HG02588 (cell line): Measurements from ENCODE around the gene YRDC.

ENCODE experiments used
- ATAC-seq: cut with Tn5 transposase; IDR thresholded peaks from one replicate; pipeline ENCODE4 v1.9.1; 2021; ENCODE audit warnings: mild to moderate bottlenecking, moderate library complexity; ENCODE audit not compliant: unreplicated experiment

The YRDC gene

DNA sequence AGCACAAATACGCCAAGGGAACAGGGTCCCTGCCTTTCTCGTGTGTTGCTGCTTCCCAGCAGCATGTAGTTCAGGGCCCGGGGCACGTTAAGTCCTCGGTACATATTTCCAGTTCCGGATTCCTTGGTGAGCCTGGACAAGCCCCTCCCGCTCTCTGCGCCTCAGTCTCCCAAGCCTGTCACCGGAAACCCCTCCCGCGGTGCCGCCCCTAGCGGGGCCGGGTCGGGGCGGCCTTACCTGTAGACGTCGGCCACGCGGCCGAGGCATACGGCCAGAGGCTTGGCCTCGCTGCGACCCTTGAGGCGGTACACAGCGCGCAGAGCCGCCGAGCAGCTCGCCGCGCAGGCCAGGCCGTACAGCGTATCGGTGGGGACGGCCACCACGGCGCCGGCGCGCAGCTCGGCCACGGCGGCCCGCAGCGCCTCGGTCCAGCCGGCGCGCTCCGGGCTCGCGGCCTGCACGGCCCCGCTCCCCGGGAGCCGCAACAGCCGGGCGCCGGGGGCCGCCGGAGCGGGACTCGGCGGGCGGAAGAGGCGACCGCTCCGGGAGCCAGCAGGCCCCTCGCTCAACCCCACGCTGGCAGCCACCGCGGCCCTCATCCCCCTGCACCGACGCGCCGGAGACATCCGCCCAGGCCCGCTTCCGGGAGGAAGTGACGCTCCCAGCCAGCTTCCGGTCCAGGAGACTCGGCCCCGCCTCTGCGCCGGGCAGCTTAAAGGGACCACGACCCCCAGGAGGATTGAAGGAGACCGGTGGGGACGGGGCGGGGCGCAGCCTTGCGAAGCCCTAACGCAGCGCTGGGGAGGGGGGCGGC, at the start of gene YRDC, which contains the start of gene C1orf122:
YRDC (minus strand) TSS at position 654 of the 814 bp plus-strand sequence; CDS start at position 626, 28 bp downstream.
C1orf122 (plus strand) TSS at position 236 of the 814 bp plus-strand sequence. CDS start 615 bp downstream, outside the sequence.
- peak; percentile 86 for ATAC-seq

GRCh38 chr1:37854406-37854805, 46.4 kb upstream of the YRDC start:
- ATAC-seq = no peak

DNA sequence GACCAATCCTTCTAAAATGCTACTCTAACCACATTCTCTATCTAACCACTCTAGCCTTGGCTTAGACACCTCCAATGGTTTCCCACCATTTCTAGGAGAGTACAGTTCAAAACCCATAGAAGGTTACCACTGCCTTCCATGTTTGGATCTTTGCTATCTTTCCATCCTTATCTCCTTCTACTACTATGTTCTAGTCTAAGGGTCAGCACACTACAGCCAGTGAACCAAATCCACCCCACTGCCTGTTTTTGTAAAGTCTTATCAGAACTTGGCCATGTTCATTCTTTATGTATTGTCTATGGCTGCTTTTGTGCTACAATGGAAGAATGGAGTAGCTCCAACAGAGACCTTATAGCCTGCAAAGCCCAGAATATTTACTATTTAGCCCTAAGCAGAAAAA, 45.1 kb upstream of the YRDC start:
- ATAC-seq = no peak

DNA sequence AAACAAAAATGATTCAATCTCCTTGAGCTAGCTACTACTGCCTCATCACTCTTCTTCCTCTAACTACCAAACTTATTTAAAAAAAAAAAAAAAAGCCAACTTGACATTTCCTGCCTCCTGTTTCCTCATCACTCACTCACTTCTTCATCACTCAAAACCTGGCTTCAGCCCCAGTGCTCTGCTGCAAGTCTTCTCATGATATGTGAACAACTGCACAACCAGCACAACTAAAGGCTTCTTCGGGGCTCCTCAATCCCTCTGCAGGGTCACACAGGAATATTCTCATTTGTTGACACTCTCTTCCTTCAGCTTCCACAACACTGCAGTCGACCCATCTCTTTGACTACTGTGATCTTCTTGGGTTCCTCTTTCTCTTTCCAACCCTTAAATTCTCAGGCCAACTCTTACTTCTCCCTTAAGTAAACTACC, 43.8 kb upstream of the YRDC start:
- no peak for ATAC-seq

- no peak for ATAC-seq
These were observed 43.3 kb upstream of the YRDC start for GRCh38 chr1:37851262-37851661.

- ATAC-seq = no peak
These were observed 42.4 kb upstream of the YRDC start for GRCh38 chr1:37850352-37850955.

DNA sequence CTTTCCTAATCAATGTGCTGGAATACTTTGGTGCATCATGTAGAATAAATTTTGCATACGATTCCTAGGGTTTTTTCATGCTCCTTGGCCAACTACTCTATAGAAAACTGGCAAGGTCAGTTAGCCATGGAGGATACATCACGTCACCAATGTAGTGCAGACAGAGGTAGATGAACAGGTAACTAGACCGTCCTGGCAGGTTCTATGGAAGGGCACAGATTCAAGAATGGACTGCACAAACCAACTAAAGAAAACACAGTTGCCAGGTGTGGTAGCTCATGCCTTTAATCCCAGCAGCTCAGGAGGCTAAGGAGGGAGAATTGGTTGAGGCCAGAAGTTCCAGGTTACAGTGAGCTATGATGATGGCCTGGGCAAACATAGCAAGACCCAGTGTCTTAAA, 41.5 kb upstream of the YRDC start:
- no peak for ATAC-seq

- ATAC-seq = no peak
These were observed 38.8 kb upstream of the YRDC start for GRCh38 chr1:37846647-37847339.

- ATAC-seq = no peak
These were observed 37.8 kb upstream of the YRDC start for GRCh38 chr1:37845786-37846185.

- no peak for ATAC-seq
These were observed 37.1 kb upstream of the YRDC start for GRCh38 chr1:37845049-37845646.

DNA sequence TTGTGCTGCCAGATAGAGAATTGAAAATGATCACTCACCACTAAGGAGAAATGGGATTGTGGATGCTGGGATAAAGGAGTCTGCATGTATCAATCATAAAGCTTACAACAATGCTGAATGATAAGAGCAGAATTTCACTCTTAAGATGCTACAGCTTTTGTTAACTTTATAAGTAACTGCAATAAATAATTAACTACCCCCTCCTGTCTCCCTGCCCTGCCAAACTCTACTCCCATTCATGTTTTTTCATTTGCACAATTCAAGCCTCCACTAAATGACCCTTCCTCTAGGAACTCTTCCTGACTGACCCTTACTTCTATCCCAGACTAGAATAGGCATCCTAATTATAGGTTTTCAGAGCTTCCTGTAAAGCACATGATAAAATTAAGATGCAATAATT, 36.5 kb upstream of the YRDC start:
- no peak for ATAC-seq

DNA sequence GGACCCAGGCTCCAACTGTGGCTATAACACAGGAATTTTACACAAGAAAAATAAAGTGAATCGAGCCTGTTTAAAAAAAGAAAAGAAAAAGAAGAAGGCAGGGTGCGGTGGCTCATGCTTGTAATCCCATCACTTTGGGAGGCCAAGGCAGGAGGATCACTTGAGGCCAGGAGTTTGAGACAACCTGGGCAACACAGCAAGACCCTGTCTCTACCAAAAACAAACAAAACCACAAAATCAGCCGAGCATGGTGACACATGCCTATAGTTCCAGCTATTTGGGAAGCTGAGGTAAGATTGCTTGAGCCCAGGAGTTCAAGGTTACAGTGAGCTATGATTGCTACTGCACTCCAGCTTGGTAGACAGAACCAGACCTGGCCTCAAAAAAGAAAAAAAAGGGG, 33.6 kb upstream of the YRDC start:
- no peak for ATAC-seq

- no peak for ATAC-seq
These were observed 32.7 kb upstream of the YRDC start for GRCh38 chr1:37840711-37841110.

DNA sequence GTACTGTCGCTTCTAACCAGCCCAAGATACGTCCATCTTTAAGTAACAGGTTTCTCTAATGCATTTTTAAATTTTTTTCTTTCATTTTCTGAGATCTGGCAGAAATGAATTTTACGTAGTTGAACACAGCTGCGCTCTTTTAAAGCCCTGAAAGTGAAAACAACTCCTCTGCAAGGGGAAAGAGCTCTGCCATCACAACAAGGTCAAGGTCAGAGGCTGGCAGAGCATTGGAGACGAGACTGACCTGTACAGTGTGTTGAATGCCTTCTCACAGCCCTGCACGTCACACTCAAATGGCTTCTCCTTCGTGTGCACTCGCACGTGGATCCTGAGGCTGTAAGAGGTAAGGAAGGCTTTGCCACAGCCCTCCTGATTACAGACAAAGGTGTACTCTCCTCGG, 31.7 kb upstream of the YRDC start:
- ATAC-seq = no peak

- no peak for ATAC-seq
These were observed 28.8 kb upstream of the YRDC start for GRCh38 chr1:37836788-37837187.

GRCh38 chr1:37831809-37832208, 23.8 kb upstream of the YRDC start:
- no peak for ATAC-seq

DNA sequence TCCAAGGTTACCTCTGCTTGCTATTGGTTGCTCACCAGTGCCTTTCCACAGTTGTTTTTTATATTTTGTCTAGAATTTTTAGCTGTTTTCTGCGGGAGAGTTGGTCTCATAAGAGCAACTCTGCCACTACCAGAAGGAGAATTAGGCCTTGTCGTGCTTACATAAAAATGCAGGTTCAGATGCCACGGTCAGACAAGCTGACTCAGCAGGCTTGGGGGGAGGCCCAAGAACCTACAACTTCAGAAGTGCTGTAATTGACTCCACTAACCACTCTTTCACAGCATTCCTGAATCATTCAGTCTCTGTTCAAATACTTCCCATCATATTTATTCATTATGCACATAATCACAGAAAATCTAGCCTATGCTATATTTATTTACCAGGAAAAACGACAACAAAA, 23.1 kb upstream of the YRDC start:
- no peak for ATAC-seq

DNA sequence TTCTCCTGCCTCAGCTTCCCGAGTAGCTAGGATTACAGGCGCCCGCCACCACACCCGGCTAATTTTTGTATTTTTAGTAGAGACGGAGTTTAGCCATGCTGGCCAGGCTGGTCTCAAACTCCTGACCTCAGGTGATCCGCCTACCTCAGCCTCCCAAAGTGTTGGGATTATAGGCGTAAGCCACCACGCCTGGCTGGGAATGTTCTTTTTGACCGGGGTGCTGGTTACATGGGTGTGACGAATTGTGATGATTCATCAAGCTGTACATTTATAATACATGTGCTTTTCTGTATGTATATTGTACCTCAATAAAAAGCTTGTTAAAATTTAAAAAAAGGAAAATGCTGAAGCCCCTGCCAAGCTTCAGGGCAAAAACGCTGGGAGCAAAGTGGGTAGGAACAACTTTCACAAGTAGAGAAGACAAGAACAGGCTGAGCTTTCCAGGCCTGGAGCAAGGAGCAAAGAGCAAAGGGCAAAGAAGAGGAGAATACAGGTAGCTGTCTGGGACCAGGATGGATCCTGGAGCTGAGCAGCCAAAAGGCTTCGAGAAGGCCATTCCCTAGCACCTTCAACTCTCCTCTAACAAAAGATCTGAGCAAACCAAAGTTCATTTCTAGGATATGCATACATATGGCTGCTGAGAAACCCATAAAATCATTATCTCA, 20.5 kb upstream of the YRDC start:
- no peak for ATAC-seq

DNA sequence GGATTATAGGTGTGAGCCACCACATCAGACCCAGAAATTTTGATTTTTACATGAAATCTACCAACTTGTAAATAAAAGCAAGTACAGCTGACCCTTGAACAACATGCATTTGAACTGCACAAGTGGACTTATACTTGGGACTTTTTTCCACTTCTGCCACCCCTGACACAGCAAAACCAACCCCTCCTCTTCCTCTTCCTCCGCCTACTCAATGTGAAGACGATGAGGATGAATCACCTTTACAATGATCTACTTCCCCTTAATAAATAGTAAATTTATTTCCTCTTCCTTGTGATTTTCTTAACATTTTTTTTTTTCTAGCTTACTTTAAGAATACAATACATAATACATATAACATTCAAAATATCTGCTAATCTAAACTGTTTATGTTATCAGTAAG, 17.5 kb upstream of the YRDC start:
- no peak for ATAC-seq

GRCh38 chr1:37824001-37824400, 16.0 kb upstream of the YRDC start:
- no peak for ATAC-seq
